SW 1271 (cell line): ENCODE data around the gene MEGF11.

Source experiments
- DNase-seq, 2 experiments: peaks; one replicate each; lab custom pipeline; 2025; lab: John Stamatoyannopoulos, UW

Gene MEGF11

DNA sequence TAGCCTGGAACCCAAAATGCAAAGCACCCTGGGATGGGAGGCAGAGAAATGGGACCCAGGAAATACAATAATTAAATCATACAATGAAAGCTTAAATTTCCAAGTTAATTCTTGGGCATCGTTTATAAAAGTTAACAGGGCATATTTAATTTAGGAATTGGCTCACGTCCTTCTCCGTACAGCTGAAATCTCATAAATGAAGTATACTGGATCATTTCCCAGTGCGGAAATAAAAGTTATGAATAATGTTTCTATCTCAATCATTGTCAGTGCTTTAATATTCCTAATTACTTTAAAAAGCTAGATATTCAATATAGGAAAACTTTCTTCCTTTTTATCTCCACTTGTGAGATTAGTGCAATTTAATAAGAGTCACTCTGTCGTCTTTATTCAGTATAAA is 164.0 kb downstream of the MEGF11 start:
- DNase-seq: no peak

DNA sequence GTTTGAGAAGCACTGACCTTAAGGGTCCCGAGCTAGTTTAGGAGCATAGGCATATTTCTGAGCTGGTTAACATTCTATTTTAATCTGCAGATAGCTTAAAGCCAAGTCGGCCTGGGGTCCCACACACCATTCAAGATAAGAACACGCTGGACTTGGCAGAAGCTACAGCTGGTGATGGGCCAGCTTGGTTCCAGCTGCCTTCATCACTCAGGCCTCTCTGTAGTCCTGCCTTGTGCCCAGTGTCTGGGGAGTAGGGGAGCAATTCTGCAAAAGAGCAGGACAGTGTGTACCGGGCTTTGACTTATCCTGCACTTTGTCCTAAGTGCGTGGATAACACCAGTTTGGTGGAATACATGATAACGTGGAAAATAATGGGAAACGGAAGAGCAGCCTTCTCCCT is 164.5 kb downstream of the MEGF11 start:
- DNase-seq: no peak

- no peak for DNase-seq
Measured at GRCh38 chr15:66085128-66085527, 168.4 kb downstream of the MEGF11 start.

GRCh38 chr15:66084704-66085103 is 168.8 kb downstream of the MEGF11 start:
- no peak for DNase-seq

GRCh38 chr15:66080717-66081398 is 172.7 kb downstream of the MEGF11 start:
- no peak for DNase-seq

GRCh38 chr15:66078929-66079275 is 174.6 kb downstream of the MEGF11 start:
- no peak for DNase-seq

GRCh38 chr15:66078196-66078928 is 175.2 kb downstream of the MEGF11 start:
- DNase-seq: no peak

- DNase-seq: no peak
Measured at GRCh38 chr15:66077320-66077663, 176.3 kb downstream of the MEGF11 start.

DNA sequence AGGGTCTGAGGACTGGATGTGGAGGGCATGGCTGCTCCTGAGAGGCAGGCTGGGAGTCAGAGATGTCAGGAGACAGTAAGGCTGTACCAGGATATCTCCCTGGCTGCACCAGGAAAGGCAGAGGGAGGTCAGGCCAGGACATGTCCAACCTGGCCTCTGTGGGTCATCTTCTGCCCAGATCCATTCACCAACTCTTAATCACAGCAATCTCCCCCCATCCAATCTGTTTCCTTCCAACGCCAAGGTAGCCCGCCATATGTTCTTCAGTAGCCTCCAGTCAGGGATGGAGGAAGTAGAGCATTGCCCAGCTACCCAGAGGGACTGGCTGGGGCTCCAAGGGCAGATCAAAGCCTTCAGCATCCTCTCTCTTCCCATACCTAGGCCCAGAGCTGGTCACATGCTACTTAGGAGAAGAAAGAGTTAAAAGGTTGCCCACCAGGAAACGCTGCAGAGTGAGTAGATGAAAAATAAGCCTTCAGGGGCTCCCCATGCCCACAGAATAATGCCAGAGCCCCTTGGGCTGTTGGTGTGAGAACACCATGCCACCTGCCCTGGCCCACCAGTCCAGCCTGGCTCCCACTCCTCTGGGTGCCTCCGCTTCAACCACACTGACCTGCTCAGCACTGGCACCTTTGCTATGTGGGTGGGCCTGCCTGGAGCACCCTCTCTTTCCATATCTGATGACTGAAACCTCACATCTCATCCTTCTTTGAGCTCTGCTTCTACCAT is 176.8 kb downstream of the MEGF11 start:
- DNase-seq: no peak

GRCh38 chr15:66075947-66076346 is 177.6 kb downstream of the MEGF11 start:
- no peak for DNase-seq

- DNase-seq: no peak
Measured at GRCh38 chr15:66072616-66073361, 180.8 kb downstream of the MEGF11 start.

DNA sequence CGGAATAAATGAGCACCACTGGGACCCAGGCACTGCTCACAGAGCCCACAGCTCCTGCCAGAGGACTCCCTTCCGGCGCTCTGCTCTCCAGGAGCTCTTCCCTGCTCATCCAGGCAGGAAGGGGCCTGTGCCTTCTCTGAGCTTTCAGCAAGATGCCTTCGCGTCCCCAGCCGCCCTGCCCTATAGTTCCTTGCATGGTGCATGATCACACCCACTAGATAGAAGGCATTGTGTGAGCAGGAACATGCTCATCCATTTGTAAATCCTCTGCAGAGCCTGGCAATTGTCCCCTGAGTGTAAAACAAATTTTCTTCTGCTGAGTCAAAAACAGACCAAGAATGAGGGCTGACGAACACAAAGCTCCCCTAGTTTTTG is 181.6 kb downstream of the MEGF11 start:
- DNase-seq: no peak

DNA sequence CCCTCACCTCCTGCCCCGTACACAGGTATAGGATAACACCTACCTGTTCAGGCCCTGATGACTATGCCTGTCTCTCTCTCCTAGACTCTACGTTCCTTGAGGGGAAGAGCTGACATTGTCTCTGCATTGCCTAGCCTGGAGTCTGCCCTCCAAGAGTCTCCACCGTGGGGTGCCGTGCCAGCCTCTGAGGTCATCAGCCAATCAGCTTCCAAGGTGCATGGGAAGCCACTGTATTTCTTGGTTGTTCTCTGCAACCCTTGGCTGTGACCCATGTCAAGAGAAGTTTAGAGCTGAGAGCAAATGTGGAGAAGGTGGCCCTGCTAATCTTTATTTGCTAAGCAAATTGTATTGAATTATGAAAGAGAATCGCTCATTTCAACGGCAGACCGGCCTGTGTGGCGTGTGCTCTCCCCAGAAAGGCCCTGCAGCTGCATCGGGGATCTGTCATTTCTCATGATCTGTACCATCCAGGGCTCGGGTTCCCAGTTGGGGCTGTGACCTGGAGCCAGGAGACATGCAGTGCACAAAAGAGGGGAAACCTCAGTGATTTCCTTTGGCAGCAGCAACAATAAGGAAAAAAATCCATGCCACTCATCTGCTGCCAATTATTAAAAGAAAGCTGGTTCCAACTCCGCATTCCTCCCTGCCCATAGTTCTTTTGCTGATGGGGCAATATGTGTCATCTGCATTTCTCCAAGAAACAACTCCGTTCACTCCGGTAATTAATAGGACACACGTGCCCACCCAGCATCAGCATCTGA is 182.2 kb downstream of the MEGF11 start:
- DNase-seq: no peak

DNA sequence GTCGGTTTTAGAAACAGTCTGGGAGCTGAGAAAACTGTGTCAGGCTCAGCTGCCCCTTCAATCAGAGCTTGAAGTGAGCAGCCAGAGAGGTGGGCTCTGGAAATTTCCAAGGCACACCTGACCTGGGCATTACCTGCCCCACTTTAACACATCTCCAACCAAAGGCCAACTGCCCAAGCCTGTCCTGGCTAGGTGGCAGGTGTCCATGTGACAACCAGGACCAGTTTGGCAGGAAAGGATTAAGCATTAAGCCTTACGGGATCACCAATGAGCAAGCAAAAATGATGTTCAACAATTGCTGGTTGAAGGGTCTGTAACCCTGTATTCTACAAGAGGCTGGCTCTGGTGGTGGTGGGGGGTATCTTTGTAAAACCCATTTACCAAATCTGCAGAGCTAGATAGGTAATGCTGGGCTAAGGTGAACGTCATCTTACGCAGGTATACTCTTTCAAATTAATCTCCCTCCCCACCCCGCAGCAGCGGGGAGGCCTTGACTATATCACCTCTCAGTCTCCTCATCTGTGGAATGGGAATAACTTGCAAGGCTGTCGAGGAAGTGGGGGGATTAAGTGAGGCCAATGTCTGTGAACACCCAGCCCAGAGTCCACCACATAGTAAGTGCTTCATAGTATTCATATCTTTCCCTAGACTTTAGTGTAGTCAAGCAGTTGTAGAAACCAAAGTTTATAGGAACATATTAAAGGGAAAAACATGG is 183.2 kb downstream of the MEGF11 start:
- no peak for DNase-seq

DNA sequence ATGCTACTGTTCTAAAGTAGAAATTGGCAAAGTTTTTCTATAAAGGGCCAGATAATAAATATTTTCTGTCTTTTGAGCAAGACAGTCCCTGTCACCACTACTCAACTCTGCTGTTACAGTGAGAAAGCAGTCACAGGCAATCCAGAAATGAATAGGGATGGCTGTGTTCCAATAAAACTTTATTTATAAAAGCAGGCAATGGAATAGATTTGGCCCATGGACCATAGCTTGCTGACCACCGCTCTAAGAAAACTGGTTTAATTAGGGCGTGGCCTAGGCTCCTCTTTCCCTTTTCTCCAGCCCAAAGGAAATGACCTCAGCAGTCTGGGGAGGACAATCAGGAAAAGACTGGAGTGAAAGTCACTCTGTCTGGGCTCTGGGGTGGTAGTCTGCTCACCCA is 183.8 kb downstream of the MEGF11 start:
- no peak for DNase-seq

DNA sequence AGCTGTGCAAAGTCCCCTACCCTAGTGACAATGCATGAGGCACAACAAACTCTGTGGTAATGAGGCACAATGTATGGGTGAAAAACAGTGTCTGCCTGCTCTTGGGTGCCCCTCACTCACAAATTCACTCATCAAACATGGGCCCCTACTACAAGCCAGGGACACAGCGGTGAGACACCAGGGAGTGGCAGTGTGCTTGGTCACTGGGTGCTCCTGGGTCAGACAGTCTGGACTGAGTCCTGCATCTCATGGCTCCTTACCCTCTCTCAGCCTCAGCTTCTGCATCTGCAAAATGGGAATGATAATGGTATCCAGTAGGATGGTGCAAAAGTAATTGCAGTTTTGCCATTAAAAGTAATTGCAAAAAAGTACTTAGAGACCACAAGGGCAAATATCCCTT is 184.7 kb downstream of the MEGF11 start:
- DNase-seq: no peak

GRCh38 chr15:66067687-66068086 is 185.9 kb downstream of the MEGF11 start:
- no peak for DNase-seq

- DNase-seq: no peak
Measured at GRCh38 chr15:66066481-66066880, 187.1 kb downstream of the MEGF11 start.

- no peak for DNase-seq
Measured at GRCh38 chr15:66066005-66066404, 187.5 kb downstream of the MEGF11 start.

- no peak for DNase-seq
Measured at GRCh38 chr15:66065325-66065724, 188.2 kb downstream of the MEGF11 start.

DNA sequence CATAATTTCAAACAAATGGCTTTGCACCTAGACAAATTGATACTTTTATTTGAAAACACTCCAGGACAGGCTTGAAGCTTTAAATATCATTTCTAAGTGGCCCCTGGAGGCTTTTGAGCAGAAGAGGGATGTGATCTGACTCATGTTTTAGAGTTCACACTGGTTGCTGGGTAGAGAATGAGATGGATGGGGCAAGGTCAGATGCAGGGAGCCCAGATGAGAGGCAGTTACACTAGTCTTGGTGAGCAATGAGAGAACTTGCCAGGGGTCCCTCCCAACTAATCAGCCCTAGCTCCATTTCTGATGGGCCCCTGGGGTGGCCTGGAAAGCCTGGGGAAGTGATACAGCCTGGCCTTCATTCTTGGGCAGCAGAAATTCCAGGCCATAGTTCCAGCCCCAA is 190.4 kb downstream of the MEGF11 start:
- DNase-seq: no peak
